Cardiac septum (tissue), 1 donor: ENCODE results near the gene GNG12. TPM values are rescaled to one million over a fixed set of nuclear protein-coding genes. Genes with fewer than 3 reads are reported as not detected.
A peak's percentile ranks its signal among the peaks of the same experiment; 100 is the strongest.

Experiments used
- DNase-seq: peaks from one replicate; pipeline ENCODE4 v3.0.0-alpha.2; 2020; ENCODE audit warnings: low spot score
- intact Hi-C: fragments of 100-400 bp; cut with DNase I; formaldehyde crosslinking; loops from one replicate; pipeline ENCODE4 v1.14.0; 2022
- total RNA-seq: library from RNA; stranded (reverse); fragmentation: NEBNext Ultra II Directional; extraction: Animal tissue kit (Norgen Biotek cat#: 25700); gene quantifications from one replicate; pipeline ENCODE4 v1.2.1, GENCODE V29; 2021
- donor health status: DM: no; HTN: no; CAD: no.

Gene GNG12
- total RNA-seq, 1 donor from 2014 or later: 38.8 TPM

DNA sequence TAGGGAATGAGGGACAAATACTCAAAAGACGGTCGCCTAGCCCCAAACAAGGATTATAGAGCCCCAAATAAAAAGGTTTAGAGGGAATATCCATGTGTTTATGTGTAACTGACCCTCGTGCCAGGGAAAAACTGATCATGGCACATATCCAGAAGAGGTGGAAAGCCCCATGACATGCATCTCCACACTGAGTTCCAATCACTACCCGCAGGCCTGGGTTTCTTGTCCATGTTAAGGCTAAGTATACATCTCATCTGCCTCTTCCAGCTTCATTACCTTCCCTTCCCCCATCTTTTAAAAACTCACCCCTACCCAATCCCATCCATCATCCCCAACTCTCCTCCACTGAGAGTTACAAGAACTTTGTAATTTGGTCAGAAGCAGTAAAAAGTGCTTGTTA is 133.0 kb downstream of the GNG12 start:
- DNase-seq: no peak
- intact Hi-C loops: no loop called here

DNA sequence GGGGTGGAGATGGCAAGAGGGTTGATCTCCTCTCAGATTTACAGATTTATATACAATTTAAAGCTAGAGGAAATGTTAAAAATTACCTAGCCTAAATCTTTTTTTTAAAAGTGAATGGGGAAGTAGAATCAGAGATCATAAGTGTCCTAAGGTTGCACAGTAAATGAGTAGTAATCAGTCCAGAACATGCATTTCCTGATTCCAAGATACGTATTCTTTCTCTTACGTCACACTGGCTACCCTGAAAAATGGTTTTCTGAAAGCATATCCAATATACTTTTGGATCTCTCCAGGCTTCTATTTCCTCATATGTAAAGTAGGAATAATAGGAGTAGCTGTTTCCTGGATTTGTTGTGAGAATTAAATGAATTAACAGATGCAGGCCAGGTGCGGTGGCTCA is 136.6 kb downstream of the GNG12 start:
- intact Hi-C loops: no loop called here
- no peak for DNase-seq

DNA sequence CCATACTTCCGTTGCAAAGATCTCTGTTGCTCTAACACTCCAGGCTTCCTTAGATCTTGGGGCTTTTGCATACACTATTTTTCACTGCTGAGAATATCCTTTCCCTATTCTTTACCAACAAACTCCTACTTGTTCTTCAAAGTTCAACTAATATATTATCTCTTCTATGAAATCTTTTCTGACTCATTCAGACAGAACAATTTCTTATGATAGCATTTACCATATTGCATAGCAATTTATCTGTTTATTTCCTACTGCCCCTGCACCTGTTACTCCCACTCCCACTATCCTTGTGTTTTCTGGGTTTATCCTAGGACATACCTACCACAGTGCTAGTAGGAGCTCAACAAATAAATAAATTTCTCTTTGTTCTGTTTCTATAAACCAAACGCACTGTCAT is 137.3 kb downstream of the GNG12 start:
- DNase-seq: no peak
- intact Hi-C loops: no loop called here

DNA sequence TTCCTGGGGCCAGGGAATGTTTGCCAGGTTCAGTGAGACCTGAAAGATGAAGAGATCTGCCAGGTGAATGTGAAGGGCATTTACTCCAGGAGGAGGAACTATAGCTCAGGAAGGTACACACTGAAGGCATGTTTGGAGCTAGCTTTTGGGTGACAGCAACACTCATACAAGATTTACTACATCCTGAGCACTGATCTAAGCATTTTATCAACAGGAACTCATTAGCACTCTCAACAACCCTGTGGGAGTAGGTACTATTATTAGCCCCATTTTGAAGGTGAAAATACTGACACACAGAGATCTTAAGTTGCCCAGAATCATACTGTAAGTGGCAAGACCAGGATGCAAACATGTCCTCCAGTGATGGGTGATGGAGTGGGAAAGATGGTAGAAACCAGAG is 141.6 kb downstream of the GNG12 start:
- no peak for DNase-seq
- intact Hi-C loops: no loop called here

DNA sequence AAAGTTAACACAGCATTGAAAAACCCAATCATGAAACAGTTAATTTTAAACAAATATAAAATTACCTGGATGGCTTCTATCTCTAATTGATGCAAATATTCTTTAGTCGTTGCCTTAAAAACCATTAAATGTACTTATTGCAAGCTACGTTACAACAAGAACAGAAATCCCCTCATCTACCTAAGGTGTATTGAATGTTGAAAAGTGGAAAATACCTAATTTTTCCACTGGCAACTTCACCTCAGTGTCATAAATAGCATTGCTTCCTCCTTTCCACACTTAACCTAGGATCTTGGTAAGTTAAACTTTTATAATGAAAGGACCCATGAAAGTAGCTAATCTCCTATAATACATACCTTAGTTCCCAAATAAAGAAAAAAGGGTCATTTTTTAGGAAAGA is 142.9 kb downstream of the GNG12 start:
- DNase-seq: no peak
- intact Hi-C loops: no loop called here

DNA sequence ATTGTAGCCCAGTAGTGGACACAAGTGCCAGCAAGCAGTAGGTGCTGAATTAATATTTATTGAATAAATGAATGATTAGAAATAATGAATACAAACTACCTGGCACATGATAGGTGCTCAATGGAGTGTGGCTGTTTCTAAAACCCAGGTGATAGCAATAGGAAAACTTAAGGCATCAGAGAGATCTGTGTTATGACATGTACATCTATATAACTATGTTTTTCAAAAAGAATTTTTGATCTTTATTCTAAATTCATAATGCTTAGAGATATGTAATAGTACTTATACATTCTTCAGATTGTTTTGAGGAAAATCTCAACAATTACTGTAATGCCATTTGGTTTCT is 143.3 kb downstream of the GNG12 start:
- intact Hi-C loops: no loop called here
- DNase-seq: no peak

DNA sequence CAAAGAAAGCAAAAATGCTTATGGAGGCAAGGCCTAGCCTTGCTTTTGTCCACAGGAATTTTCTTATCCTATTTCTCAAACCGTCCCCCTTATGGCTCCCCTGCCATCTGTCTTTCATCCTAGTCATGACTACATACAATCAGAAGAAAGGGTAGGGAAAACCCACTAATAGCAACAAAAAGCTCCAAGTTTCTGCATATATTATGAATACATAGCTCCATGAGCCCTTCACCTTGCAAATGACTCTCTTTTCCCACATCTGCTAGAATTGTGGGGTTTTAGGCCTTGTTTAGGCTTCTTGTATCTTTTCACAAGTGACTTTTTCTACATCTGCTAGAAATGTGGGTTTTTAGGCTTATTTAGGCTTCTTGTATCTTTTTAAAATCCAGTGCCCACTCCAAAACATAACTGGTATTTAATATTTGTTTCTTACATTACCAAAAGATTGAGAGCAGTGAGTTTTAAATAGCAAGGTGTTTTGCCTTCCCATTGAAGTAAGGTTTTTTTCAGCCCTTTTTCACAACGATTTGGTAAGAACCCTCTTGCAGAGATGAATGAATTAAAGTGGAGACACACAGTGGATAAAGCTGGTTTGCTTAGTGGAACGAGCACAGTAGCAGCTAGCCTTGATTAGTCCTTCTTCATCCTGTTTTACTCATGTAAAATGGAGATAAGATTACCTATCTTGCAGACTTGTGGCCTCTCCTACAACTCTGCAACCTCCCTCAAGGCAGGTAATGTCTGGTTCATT is 143.8 kb downstream of the GNG12 start:
- intact Hi-C loops: loop anchor here (5.0 to 10.0 kb wide), 2 partner anchors 143 to 155 kb away; partner anchors contain the start of gene GNG12
- no peak for DNase-seq

DNA sequence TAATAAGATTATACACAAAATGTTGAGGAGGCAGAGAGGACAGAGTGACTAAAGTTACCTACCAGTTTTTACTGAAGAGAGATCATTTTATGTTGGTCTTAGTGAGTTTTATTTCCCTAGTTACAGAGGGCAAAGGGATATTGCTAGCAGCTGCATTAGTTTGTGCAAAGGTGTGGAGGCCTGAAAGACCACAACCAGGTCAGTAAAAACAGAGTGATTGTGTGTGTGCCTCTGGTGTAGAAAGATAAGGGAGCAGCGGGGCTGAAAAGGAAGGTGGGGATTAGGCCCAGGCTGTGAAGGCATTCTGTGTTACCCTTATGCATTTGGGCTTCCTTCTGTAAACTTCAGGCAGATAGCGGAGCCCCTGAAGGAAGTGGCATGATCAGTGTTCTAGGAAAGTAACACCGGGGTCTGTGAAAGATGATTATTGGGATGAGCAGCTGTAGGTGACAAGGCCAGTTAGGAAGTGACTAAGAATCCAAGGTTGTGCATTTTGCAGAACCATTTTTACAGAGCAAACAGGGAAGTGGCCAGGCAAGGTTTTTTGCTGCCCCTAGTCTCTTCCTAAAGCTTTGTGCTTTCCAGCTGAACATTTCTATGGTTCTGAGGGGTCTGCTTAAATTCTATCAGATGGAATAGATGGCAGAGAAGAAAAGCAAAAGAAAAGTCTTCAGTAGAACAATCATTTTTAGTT is 144.6 kb downstream of the GNG12 start:
- intact Hi-C loops: loop anchor here (5.0 to 10.0 kb wide), 2 partner anchors 144 to 154 kb away; partner anchors contain the start of gene GNG12

DNA sequence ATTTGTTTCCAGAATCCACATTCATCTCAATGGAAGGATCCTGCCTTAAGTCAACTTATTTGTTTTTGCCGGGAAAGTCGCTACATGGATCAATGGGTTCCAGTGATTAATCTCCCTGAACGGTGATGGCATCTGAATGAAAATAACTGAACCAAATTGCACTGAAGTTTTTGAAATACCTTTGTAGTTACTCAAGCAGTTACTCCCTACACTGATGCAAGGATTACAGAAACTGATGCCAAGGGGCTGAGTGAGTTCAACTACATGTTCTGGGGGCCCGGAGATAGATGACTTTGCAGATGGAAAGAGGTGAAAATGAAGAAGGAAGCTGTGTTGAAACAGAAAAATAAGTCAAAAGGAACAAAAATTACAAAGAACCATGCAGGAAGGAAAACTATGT is 145.6 kb downstream of the GNG12 start:
- DNase-seq: no peak
- intact Hi-C loops: loop anchor here (2.0 to 10.0 kb wide), 3 partner anchors 61 to 153 kb away; partner anchors contain the start of gene GNG12

More for the DNA sequence above, 144.6 kb downstream of the GNG12 start:
- DNase-seq: no peak

DNA sequence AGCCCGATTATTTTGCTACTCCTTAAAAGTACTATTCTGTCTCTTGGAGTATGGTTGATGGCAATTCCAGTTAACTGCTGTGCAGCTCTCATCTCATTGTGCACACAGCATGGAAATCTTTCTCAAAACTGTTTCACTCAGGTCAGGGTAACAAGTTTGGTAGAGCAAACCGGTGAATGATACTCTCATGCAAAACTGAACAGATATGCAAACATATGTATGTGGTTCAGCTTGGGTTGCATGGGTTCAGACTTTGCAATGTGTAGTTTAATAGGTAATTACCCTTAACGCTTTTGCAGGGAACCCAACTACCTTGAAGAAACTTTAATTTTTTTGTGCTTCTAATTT is 146.1 kb downstream of the GNG12 start:
- intact Hi-C loops: loop anchor here (2.0 to 10.0 kb wide), 3 partner anchors 62 to 152 kb away; partner anchors contain the start of gene GNG12
- DNase-seq: no peak

DNA sequence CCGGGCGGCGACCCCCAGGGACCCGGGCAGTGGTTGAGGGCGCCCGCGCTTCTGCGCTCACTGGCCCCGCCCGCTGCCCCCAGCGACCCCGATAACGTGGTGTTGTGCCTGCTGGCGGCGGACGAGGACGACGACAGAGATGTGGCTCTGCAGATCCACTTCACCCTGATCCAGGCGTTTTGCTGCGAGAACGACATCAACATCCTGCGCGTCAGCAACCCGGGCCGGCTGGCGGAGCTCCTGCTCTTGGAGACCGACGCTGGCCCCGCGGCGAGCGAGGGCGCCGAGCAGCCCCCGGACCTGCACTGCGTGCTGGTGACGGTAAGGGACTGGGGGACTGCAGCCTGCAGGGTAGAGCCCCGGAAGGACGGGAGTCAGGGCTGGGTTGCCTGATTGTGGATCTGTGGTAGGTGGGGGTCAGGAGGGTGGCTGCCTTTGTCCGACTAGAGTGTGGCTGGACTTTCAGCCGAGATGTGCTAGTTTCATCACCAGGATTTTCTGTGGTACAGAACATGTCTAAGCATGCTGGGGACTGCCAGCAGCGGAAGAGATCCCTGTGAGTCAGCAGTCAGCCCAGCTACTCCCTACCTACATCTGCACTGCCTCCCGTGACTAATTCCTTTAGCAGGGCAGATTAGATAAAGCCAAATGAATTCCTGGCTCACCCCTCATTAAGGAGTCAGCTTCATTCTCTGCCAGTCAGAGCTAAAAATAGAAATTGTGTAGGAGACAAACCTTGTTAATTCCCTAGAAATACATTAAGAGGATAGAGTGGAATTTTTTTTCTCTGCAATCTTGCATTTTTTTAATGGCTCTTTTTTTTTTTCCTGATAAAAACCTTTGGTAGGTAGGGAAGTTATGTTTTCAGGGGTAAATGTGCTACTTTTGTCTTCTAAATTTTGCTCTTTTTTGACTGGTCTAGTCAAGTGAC is 146.7 kb downstream of the GNG12 start:
- intact Hi-C loops: loop anchor here (1.0 to 10.0 kb wide), 4 partner anchors 37 to 152 kb away; partner anchors contain the start of gene GNG12

DNA sequence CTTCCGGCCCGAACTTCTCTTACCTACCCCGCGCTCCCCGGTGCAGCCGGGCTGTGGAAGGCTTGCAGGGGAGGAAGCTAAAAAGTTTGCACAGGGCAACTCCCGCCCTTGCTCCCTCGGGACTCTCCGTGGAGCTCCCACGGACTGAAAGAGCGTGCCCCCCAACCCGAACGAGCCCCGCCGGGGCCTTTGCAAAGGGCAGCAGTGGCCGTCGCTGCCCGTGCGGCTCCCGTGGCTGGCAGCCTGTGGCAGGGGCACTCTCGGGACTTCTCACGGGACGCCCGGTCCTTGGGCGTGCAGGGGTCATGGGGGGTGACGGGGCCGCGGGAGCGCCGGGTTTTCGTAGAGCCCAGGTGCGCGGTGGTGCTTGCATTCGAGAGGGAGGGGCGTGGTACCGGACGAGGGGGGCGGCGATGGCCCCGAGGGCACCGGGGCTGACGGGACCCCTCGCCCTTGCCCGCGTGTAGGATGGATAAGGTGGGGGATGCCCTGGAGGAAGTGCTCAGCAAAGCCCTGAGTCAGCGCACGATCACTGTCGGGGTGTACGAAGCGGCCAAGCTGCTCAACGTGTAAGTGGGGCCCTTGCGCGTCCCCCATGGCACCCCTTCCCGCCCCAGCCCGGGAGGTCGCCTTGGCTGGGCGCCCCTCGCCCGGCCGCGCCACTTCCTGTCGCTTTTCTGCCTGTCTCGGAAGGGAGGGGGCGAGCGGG is 147.6 kb downstream of the GNG12 start:
- DNase-seq: peak; percentile 86
- intact Hi-C loops: loop anchor here (1.0 to 10.0 kb wide), 6 partner anchors 38 to 151 kb away; partner anchors contain the start of gene GNG12

More for the DNA sequence above, 146.7 kb downstream of the GNG12 start:
- peak; percentile 89 for DNase-seq

DNA sequence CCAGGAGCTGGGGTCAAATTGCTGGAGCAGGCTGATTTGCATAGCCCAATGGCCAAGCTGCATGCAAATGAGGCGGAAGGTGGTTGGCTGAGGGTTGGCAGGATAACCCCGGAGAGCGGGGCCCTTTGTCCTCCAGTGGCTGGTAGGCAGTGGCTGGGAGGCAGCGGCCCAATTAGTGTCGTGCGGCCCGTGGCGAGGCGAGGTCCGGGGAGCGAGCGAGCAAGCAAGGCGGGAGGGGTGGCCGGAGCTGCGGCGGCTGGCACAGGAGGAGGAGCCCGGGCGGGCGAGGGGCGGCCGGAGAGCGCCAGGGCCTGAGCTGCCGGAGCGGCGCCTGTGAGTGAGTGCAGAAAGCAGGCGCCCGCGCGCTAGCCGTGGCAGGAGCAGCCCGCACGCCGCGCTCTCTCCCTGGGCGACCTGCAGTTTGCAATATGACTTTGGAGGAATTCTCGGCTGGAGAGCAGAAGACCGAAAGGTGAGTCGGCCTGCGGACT is 148.2 kb downstream of the GNG12 start, which contains the start of gene GADD45A:
Gene GADD45A, plus strand, starts transcription at position 135 of the 491 bp plus-strand sequence. Its CDS starts 294 bp downstream, at position 429.
- DNase-seq: peak; percentile 100
- intact Hi-C loops: loop anchor here (2.0 to 10.0 kb wide), 4 partner anchors 76 to 150 kb away; partner anchors contain the start of gene GNG12

DNA sequence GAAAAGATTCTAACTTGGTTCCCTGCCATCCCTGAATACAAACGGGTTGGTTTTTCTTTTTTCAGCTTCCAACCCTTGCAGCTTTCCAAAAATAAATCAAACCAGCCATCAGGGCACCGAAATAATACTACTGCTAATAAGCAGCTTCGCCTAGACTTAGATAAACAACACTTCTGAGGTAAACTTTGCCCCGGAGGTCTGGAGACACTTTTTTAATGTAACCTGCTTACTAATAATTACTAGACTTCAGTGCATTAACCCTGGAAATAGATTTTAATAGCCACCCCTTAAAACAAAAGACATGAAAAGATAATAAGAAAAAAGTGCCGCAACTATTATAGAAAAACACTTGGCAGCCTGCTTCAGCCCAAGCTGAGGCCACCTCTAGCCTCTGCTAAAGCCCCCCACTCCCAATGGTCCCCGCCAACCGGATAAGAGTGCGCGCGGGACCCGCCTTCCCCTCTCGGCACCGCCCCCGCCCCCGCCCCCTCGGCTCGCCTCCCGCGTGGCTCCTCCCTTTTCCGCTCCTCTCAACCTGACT is 148.7 kb downstream of the GNG12 start:
- DNase-seq: no peak
- intact Hi-C loops: loop anchor here (2.0 to 10.0 kb wide), 6 partner anchors 37 to 150 kb away; partner anchors contain the start of gene GNG12

DNA sequence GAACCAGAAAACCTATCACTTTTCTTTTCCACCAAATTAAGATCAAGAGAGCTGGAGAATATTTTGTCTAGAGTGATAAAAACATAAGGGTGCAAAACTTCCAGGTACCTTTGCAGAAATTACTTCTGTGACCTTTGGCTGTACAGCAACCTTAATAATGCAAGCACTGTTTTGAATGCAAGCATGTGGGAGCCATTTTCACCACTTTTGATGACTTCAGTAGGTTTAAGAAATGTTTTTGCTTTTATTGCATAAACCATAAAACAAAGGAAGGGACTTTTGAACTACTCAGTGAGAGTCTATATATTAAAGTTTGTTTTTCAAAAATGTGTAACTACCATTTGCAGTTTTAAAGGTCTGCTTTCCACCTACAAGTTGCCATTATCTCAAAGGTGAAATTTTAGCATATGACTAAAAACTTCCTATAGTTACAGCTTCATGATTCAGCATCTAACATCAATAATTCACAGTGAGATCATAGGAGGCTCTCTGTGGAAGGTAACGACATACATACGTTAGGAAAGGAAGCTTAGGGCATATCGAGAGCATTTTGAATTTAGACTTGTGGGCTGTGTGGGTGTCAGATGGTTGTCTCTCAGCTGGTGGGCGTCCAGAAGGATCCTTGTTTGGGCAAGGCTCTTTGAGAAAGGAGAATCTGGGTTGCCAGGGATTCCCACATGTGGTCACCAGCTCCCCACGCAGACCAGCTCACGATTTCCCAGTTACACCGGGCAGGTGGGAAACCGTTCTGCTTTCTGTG is 149.3 kb downstream of the GNG12 start:
- no peak for DNase-seq
- intact Hi-C loops: loop anchor here (2.0 to 10.0 kb wide), 5 partner anchors 37 to 149 kb away; no protein-coding TSS in a partner anchor

DNA sequence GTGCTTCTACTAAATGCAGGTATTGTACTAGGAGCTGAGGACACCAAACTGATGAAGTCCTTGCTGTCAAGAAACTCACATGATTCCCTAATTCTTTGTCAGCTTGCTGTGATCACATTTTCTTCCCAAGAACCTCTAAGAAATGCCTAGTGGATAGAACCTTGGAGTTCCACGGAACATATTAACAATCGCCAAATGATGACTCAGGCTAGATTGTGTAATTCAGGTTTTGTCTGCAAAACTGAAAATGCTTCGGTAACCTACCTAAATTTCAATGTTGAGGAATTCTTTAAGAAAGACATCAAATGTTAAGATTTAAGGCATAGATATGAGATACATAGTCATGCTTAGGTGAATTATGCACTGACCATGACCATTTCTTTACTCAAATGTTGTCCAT is 150.0 kb downstream of the GNG12 start:
- intact Hi-C loops: loop anchor here (5.0 to 10.0 kb wide), 3 partner anchors 36 to 149 kb away; no protein-coding TSS in a partner anchor
- no peak for DNase-seq

DNA sequence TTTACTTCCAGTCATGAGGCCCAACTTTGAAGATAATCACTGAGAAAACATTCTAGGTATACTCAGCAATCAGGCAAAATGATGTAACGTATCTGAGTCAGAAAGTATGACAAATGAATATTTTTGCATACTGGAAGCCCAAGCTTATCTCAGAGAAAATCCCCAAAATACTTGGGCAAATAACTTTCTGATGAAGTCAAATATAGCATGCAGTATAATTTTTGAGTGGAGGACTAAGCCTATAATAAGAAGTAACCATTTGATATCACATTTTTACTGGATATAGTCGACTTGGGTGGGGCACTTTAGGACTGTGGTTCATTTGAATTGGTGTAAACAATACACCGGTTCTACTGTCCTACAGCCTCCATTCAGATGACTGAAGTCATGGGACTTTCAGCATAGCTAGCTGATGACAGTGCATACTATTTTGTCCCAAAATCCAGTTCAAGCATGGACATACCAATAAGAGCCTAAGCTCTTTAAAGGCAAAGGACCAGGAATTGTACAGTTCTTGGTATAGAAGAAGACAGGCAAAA is 150.5 kb downstream of the GNG12 start:
- no peak for DNase-seq
- intact Hi-C loops: loop anchor here (5.0 to 10.0 kb wide), 3 partner anchors 35 to 148 kb away; no protein-coding TSS in a partner anchor
